Iris pigment epithelial cell (primary cell): ENCODE measurements around the gene MOBP.
"Not testable (repeated sequence)": the region's sequence is repeated elsewhere in the genome, so short reads cannot be mapped to it uniquely, and the experiment has no call there.

ENCODE experiments used
- DNase-seq: peaks from one replicate; pipeline ENCODE4 v3.0.0-alpha.2; 2011; ENCODE audit warnings: low read depth

The MOBP gene

GRCh38 chr3:39467394-39468107 lies at the start of gene MOBP:
MOBP (plus strand) TSS chr3:39467680; CDS start chr3:39502070, 34,390 bp downstream.
- no peak for DNase-seq

- DNase-seq = not testable (repeated sequence)
Observed at GRCh38 chr3:39418556-39419225, 48.8 kb upstream of the MOBP start.

GRCh38 chr3:39419742-39420315 lies 47.7 kb upstream of the MOBP start:
- no peak for DNase-seq

GRCh38 chr3:39420543-39420942 lies 46.9 kb upstream of the MOBP start:
- DNase-seq = no peak

GRCh38 chr3:39423436-39423970 lies 44.0 kb upstream of the MOBP start:
- DNase-seq = no peak

- DNase-seq = no peak
Observed at GRCh38 chr3:39426312-39426711, 41.2 kb upstream of the MOBP start.

- DNase-seq = no peak
Observed at GRCh38 chr3:39427506-39427905, 40.0 kb upstream of the MOBP start.

GRCh38 chr3:39428745-39429201 lies 38.7 kb upstream of the MOBP start:
- no peak for DNase-seq

- DNase-seq = no peak
Observed at GRCh38 chr3:39429466-39429865, 38.0 kb upstream of the MOBP start.

GRCh38 chr3:39432342-39432741 lies 35.1 kb upstream of the MOBP start:
- DNase-seq = no peak

- DNase-seq = peak; percentile 68
Observed at GRCh38 chr3:39433642-39434041, 33.8 kb upstream of the MOBP start.

GRCh38 chr3:39434574-39434973 lies 32.9 kb upstream of the MOBP start:
- DNase-seq = no peak

GRCh38 chr3:39435006-39435748 lies 32.3 kb upstream of the MOBP start:
- no peak for DNase-seq

GRCh38 chr3:39438880-39439279 lies 28.6 kb upstream of the MOBP start:
- no peak for DNase-seq

GRCh38 chr3:39440316-39440715 lies 27.2 kb upstream of the MOBP start:
- no peak for DNase-seq

GRCh38 chr3:39443530-39443929 lies 23.9 kb upstream of the MOBP start:
- DNase-seq = no peak

GRCh38 chr3:39445927-39446326 lies 21.6 kb upstream of the MOBP start:
- no peak for DNase-seq

GRCh38 chr3:39446444-39446843 lies 21.0 kb upstream of the MOBP start:
- DNase-seq = no peak

- peak; percentile 79 for DNase-seq
Observed at GRCh38 chr3:39447637-39448483, 19.6 kb upstream of the MOBP start.

- no peak for DNase-seq
Observed at GRCh38 chr3:39448506-39449233, 18.8 kb upstream of the MOBP start.

- no peak for DNase-seq
Observed at GRCh38 chr3:39449796-39450195, 17.7 kb upstream of the MOBP start.
